ENCODE results near the gene NUB1.

NUB1 gene

DNA sequence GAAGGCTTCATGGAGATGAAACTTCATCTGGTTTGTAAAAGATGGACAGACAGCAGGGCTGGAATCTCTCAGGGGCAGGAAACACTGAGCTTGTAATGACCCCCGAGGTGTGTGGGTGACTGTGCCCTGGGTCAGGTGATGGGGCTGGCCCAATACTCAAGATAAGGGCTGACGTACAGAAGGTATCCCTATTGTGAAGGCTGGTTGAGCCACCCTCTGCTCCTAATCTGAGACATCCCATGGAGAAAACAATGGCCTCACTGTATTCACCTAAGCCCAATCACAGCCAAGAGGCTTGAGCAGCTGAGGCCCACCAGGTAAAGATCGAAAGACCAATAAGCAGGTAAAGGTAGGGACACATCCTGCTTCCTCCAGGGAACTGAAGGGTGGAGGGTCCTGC lies 34.8 kb upstream of the NUB1 start:
- no peaks in the 10 kb centered on the region for H3K36me3 ChIP-seq (ENCODE audit: control insufficient read depth, low read depth, low read length)
- peaks cover 5% of the 10 kb centered on the region for H3K27me3 ChIP-seq (ENCODE audit: control insufficient read depth, insufficient read depth, low read length)
- no peak overlapping the region for H3K4me3 ChIP-seq (ENCODE audit: low read length)
- H3K4me1 ChIP-seq (ENCODE audit: control insufficient read depth, low read depth, low read length), result no peaks in the 10 kb centered on the region
- peaks cover 6% of the 10 kb centered on the region for H3K9me3 ChIP-seq (ENCODE audit: control insufficient read depth, low read depth, low read length)
- H3K27ac ChIP-seq (ENCODE audit: low read length), result no peak overlapping the region
- H3K9ac ChIP-seq (ENCODE audit: low read length), result no peak overlapping the region

DNA sequence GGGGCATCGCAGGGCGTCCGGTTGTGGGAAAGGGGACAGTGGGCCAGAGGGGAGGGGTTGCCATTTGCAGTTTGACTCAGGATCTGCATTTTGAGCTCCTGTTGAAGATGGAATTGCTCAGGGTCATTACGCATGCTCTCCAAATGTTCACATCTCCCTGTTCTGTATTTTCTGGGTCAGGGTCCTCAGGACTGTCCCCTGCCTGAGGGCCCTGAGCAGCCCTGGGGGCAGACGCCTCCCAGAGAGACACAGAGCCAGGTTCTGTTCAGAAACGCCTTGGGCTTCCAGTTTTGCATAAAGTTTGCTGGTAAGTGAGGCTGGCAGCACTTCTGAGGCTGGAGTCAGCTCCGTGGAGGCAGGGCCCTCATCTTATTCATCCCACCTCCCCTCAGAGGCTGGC lies 34.1 kb upstream of the NUB1 start:
- no peak overlapping the region for H3K9ac ChIP-seq (ENCODE audit: low read length)
- no peak overlapping the region for H3K27ac ChIP-seq (ENCODE audit: low read length)
- H3K9me3 ChIP-seq (ENCODE audit: control insufficient read depth, low read depth, low read length), result peaks cover 6% of the 10 kb centered on the region
- no peaks in the 10 kb centered on the region for H3K36me3 ChIP-seq (ENCODE audit: control insufficient read depth, low read depth, low read length)
- no peak overlapping the region for H3K4me3 ChIP-seq (ENCODE audit: low read length)
- no peaks in the 10 kb centered on the region for H3K4me1 ChIP-seq (ENCODE audit: control insufficient read depth, low read depth, low read length)
- H3K27me3 ChIP-seq (ENCODE audit: control insufficient read depth, insufficient read depth, low read length), result no peaks in the 10 kb centered on the region

DNA sequence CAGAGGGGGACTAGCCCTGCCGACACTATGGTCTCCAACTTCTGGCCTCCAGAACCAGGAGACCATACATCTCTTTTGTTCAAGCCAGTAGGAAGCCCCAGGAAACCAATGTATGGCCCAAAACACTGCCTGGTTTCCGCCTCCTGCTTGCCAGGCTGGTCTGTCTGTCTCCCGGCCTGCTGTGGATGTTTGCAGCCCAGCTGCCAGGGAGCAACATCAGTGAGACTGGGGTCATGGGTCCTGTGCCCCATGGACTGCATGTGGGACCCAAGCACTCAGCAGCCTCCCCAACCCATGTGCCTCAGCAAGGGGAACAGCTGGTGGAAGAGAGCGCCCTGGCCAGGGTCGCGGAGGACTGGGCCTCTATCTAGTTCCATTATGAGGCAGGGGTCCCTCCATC lies 33.4 kb upstream of the NUB1 start:
- Histone ChIP-seq H3K9ac (ENCODE audit: low read length) (no peak overlapping the region), H3K27ac (ENCODE audit: low read length) (no peak overlapping the region), H3K4me1 (ENCODE audit: control insufficient read depth, low read depth, low read length) (no peaks in the 10 kb centered on the region), H3K27me3 (ENCODE audit: control insufficient read depth, insufficient read depth, low read length) (no peaks in the 10 kb centered on the region), H3K4me3 (ENCODE audit: low read length) (no peak overlapping the region), H3K9me3 (ENCODE audit: control insufficient read depth, low read depth, low read length) (peaks cover 6% of the 10 kb centered on the region), H3K36me3 (ENCODE audit: control insufficient read depth, low read depth, low read length) (no peaks in the 10 kb centered on the region)

DNA sequence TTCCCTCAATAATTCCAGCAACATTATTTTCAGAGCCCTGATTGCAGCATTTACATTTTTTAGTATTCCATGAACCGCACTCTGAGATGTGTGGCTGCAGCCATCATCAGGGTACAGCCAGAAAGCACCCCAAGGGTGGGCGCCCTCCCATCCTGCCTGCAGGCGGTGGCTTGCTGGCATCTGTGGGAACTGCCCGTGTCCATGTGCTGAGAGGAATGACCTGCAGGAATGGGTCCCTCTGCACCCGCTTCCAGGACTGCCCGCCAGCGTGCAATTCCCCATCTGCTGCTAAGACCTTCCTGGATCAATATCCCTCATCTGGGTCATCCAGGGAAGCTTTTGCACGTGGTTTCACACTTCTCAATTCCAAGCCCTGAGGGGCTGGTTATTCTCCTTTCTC lies 32.8 kb upstream of the NUB1 start:
- no peaks in the 10 kb centered on the region for H3K36me3 ChIP-seq (ENCODE audit: control insufficient read depth, low read depth, low read length)
- no peak overlapping the region for H3K9ac ChIP-seq (ENCODE audit: low read length)
- H3K27me3 ChIP-seq (ENCODE audit: control insufficient read depth, insufficient read depth, low read length), result no peaks in the 10 kb centered on the region
- no peak overlapping the region for H3K27ac ChIP-seq (ENCODE audit: low read length)
- no peaks in the 10 kb centered on the region for H3K4me1 ChIP-seq (ENCODE audit: control insufficient read depth, low read depth, low read length)
- H3K9me3 ChIP-seq (ENCODE audit: control insufficient read depth, low read depth, low read length), result peaks cover 6% of the 10 kb centered on the region
- H3K4me3 ChIP-seq (ENCODE audit: low read length), result no peak overlapping the region

DNA sequence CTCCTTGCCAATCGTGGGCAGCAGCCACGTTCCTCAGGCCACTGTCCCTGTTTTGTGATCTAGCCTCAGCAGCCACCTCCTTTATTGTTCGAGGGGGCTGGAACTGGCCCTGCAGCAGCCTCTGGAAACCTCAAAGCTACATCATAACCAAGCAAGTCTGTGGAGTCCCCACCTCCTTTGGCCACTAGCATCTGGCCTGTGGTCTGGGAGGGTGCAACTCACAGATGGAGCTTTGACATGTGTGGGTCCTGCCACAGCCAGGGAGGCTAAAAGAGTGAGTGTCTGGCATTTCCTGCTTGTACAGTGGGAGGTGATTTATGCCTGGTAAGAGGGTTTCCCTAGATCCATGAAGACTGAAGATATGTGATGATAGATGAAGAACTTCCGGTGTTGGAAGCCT lies 32.3 kb upstream of the NUB1 start:
- H3K27me3 ChIP-seq (ENCODE audit: control insufficient read depth, insufficient read depth, low read length), result no peaks in the 10 kb centered on the region
- no peak overlapping the region for H3K9ac ChIP-seq (ENCODE audit: low read length)

DNA sequence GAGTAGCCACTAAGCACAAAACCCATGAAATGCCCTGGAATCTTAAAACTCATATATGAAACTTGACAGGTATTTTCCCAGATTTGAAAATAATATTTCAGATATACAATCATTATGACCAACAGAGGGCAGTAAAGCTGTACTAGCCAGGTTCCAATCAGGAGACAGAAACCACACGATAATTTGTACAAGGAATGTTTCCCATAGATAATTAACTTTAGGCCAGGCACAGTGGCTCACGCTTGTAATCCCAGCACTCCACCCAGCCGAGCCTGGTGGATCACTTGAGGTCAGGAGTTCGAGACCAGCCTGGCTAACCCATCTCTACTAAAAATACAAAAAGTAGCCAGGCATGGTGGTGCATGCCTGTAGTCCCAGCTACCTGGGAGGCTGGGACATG lies 31.0 kb upstream of the NUB1 start:
- Histone ChIP-seq H3K27ac (ENCODE audit: low read length) (no peak overlapping the region), H3K4me1 (ENCODE audit: control insufficient read depth, low read depth, low read length) (no peaks in the 10 kb centered on the region)

More for the DNA sequence above, 32.3 kb upstream of the NUB1 start:
- H3K27ac ChIP-seq (ENCODE audit: low read length), result no peak overlapping the region
- peaks cover 6% of the 10 kb centered on the region for H3K9me3 ChIP-seq (ENCODE audit: control insufficient read depth, low read depth, low read length)
- no peak overlapping the region for H3K4me3 ChIP-seq (ENCODE audit: low read length)
- no peaks in the 10 kb centered on the region for H3K36me3 ChIP-seq (ENCODE audit: control insufficient read depth, low read depth, low read length)
- no peaks in the 10 kb centered on the region for H3K4me1 ChIP-seq (ENCODE audit: control insufficient read depth, low read depth, low read length)

DNA sequence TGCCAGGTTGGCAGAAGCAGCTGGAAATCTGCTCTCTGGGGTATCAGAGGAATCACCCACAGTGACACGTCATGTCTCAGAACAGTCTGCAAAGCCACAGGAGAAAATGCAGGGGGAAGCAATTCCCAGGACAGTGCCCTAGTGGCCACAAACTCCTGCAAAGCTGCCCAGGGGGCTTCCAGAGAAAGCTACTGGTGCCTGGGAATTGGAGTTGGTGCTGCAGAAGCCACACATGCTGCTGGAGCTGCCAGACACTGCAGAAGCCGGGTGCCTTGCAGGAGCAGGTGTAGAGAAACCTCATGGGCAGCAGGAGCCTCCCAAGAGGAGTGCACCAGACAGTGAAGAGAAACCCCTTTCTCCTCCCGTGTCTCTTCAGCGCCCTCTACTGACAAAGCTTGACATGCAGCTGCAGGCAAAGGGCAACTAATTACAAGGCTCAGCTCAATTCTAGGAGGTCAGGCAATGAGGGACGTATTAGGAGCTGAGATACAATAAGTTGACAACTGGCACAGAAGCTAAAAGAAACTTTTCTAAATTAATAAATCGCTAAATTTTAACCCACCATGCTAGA lies 30.2 kb upstream of the NUB1 start:
- Histone ChIP-seq H3K27me3 (ENCODE audit: control insufficient read depth, insufficient read depth, low read length) (no peaks in the 10 kb centered on the region), H3K36me3 (ENCODE audit: control insufficient read depth, low read depth, low read length) (no peaks in the 10 kb centered on the region), H3K4me1 (ENCODE audit: control insufficient read depth, low read depth, low read length) (no peaks in the 10 kb centered on the region), H3K4me3 (ENCODE audit: low read length) (no peak overlapping the region), H3K9me3 (ENCODE audit: control insufficient read depth, low read depth, low read length) (peaks cover 6% of the 10 kb centered on the region), H3K27ac (ENCODE audit: low read length) (no peak overlapping the region), H3K9ac (ENCODE audit: low read length) (no peak overlapping the region)

More for the DNA sequence above, 31.0 kb upstream of the NUB1 start:
- no peaks in the 10 kb centered on the region for H3K36me3 ChIP-seq (ENCODE audit: control insufficient read depth, low read depth, low read length)
- H3K27me3 ChIP-seq (ENCODE audit: control insufficient read depth, insufficient read depth, low read length), result no peaks in the 10 kb centered on the region
- H3K4me3 ChIP-seq (ENCODE audit: low read length), result no peak overlapping the region
- H3K9me3 ChIP-seq (ENCODE audit: control insufficient read depth, low read depth, low read length), result peaks cover 6% of the 10 kb centered on the region
- H3K9ac ChIP-seq (ENCODE audit: low read length), result no peak overlapping the region

DNA sequence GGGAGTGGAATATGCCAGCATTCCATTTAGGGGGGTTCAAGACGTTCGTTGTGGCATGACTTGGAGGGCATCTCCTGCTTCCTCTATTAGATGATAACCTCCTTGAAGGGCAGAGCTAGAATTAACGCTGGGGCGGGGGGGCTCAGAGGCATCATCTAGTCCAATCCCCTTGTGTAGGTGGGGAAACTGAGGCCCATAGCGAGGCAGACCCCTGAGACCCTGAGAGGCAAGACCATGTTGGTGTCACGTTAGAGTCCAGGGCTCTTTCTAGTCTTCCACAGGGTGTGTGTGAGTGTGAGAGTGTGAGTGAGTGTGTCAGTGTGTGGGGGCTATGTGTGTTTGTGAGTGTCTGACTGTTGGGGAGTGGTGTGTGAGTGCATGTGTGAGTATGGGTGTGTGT lies 29.3 kb upstream of the NUB1 start:
- Histone ChIP-seq H3K4me1 (ENCODE audit: control insufficient read depth, low read depth, low read length) (no peaks in the 10 kb centered on the region), H3K27me3 (ENCODE audit: control insufficient read depth, insufficient read depth, low read length) (no peaks in the 10 kb centered on the region), H3K9me3 (ENCODE audit: control insufficient read depth, low read depth, low read length) (peaks cover 6% of the 10 kb centered on the region), H3K4me3 (ENCODE audit: low read length) (no peak overlapping the region), H3K36me3 (ENCODE audit: control insufficient read depth, low read depth, low read length) (no peaks in the 10 kb centered on the region), H3K27ac (ENCODE audit: low read length) (no peak overlapping the region), H3K9ac (ENCODE audit: low read length) (no peak overlapping the region)

DNA sequence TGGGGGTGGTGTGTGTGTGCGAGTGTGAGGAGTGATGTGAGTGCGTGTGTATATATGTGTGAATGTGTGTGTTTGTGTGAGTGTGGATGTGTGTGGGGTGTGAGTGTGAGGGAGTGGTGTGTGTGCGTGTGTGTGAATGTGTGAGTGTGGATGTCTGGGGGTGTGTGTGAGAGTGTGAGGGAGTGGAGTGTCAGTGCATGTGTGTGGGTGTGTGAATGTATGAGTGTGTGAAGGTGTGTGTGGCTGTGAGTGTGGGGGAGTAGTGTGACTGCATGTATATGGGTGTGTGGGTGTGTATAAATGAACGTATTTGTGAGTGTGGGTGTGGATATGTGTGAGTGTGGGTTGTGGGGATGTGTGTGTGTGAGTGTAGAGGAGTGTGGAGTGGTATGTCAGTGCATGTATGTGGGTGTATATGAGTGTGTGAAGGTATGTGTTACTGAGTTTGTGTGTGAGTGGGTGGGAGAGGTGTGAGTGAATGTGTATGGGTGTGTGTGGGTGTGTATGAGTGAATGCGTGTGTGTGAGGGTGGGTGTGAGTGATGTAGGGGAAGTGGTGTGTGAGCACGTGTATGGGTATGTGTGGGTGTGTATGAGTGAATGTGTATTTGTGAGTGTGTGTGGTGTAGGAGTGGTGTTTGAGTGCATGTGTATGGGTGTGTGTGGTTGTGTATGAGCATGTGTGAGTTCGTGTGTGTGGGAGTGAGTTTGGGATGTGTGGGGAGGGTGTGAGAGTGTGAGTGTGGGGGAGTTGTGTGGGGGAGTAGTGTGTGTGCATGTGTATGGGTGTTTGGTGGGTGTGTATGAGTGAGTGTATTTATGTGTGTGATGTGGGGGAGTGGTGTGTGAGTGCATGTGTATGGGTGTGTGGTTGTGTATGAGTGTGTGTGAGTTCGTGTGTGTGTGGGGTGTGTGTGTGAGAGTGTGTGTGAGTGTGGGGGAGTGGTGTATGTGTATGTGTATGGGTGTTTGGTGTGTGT lies 28.5 kb upstream of the NUB1 start:
- no peaks in the 10 kb centered on the region for H3K36me3 ChIP-seq (ENCODE audit: control insufficient read depth, low read depth, low read length)
- H3K27me3 ChIP-seq (ENCODE audit: control insufficient read depth, insufficient read depth, low read length), result no peaks in the 10 kb centered on the region
- H3K4me3 ChIP-seq (ENCODE audit: low read length), result no peak overlapping the region
- peaks cover 6% of the 10 kb centered on the region for H3K9me3 ChIP-seq (ENCODE audit: control insufficient read depth, low read depth, low read length)
- H3K27ac ChIP-seq (ENCODE audit: low read length), result no peak overlapping the region
- H3K4me1 ChIP-seq (ENCODE audit: control insufficient read depth, low read depth, low read length), result no peaks in the 10 kb centered on the region
- H3K9ac ChIP-seq (ENCODE audit: low read length), result no peak overlapping the region

DNA sequence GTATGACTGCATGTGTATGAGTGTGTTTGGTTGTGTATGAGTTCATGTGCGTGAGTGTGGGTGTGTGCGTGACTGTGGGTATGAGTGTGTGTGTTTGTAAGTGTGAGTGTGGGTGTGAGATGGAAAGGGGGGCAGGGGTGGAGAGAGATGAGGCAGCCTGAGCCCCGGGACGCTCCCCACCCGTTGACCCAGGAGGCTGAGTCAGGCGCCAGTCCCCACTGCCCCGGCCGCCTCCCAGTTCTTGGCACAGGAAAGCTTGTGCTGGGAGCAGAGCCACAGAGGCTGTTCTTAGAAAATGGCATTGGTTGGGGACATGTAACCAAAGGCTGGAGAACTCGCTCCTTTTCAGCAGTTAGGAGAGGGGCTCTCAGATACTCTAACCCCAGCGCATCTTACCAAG lies 27.8 kb upstream of the NUB1 start:
- H3K9ac ChIP-seq (ENCODE audit: low read length), result no peak overlapping the region
- H3K9me3 ChIP-seq (ENCODE audit: control insufficient read depth, low read depth, low read length), result peaks cover 6% of the 10 kb centered on the region
- H3K36me3 ChIP-seq (ENCODE audit: control insufficient read depth, low read depth, low read length), result no peaks in the 10 kb centered on the region
- no peaks in the 10 kb centered on the region for H3K27me3 ChIP-seq (ENCODE audit: control insufficient read depth, insufficient read depth, low read length)
- no peak overlapping the region for H3K27ac ChIP-seq (ENCODE audit: low read length)
- no peaks in the 10 kb centered on the region for H3K4me1 ChIP-seq (ENCODE audit: control insufficient read depth, low read depth, low read length)
- H3K4me3 ChIP-seq (ENCODE audit: low read length), result no peak overlapping the region

DNA sequence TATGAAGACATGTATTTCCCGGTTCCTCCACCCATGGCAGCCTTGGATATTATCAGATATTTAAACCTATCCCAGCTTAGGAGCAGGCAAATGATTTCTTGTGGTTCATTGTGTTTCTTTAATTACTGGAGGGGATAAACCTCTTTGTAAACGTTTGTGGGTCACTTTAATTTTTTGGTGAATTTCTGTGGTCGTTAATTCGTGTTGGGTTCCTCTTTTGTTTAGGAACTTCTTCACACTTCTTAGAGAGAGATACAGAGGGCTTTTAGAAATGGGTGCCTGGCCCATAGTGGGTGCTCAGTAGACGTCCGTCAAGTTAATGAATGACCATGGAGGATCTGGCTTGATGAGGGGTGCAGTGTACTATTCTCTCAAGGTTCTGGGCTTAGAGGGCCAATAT lies 27.2 kb upstream of the NUB1 start:
- H3K27ac ChIP-seq (ENCODE audit: low read length), result no peak overlapping the region
- no peak overlapping the region for H3K4me3 ChIP-seq (ENCODE audit: low read length)
- no peaks in the 10 kb centered on the region for H3K27me3 ChIP-seq (ENCODE audit: control insufficient read depth, insufficient read depth, low read length)
- no peaks in the 10 kb centered on the region for H3K4me1 ChIP-seq (ENCODE audit: control insufficient read depth, low read depth, low read length)
- peaks cover 6% of the 10 kb centered on the region for H3K9me3 ChIP-seq (ENCODE audit: control insufficient read depth, low read depth, low read length)
- H3K36me3 ChIP-seq (ENCODE audit: control insufficient read depth, low read depth, low read length), result no peaks in the 10 kb centered on the region
- no peak overlapping the region for H3K9ac ChIP-seq (ENCODE audit: low read length)
